NCI-H446 (cell line): Measurements from ENCODE around the gene TSPOAP1.

Experiments used
- DNase-seq, 2 experiments: peaks; one replicate each; lab custom pipeline; 2025; lab: John Stamatoyannopoulos, UW

Gene TSPOAP1

GRCh38 chr17:58302919-58303585 is 25.5 kb downstream of the TSPOAP1 start:
- DNase-seq = no peak

GRCh38 chr17:58302171-58302918 is 26.2 kb downstream of the TSPOAP1 start:
- no peak for DNase-seq

- DNase-seq = no peak
Measured at GRCh38 chr17:58301504-58302150, 27.0 kb downstream of the TSPOAP1 start.

- no peak for DNase-seq
Measured at GRCh38 chr17:58300336-58300735, 28.3 kb downstream of the TSPOAP1 start.

- no peak for DNase-seq
Measured at GRCh38 chr17:58294034-58294433, 34.6 kb downstream of the TSPOAP1 start.

- DNase-seq = no peak
Measured at GRCh38 chr17:58291246-58291645, 37.3 kb downstream of the TSPOAP1 start.

- DNase-seq = no peak
Measured at GRCh38 chr17:58289869-58290268, 38.7 kb downstream of the TSPOAP1 start.

GRCh38 chr17:58285422-58285810 is 43.2 kb downstream of the TSPOAP1 start:
- no peak for DNase-seq

- no peak for DNase-seq
Measured at GRCh38 chr17:58284613-58285421, 43.8 kb downstream of the TSPOAP1 start.

GRCh38 chr17:58283674-58284612 is 44.7 kb downstream of the TSPOAP1 start:
- DNase-seq = no peak

GRCh38 chr17:58282442-58282841 is 46.2 kb downstream of the TSPOAP1 start:
- DNase-seq = no peak

GRCh38 chr17:58281511-58282011 is 47.0 kb downstream of the TSPOAP1 start:
- peak in 1 of 2 experiments; percentile 2 for DNase-seq

- no peak for DNase-seq
Measured at GRCh38 chr17:58280480-58281217, 47.9 kb downstream of the TSPOAP1 start, which contains the start of gene MPO. TSS of gene MPO (minus strand) at chr17:58280935. CDS start at chr17:58280758, 177 bp downstream.

GRCh38 chr17:58279736-58280479 is 48.7 kb downstream of the TSPOAP1 start:
- DNase-seq = no peak

GRCh38 chr17:58279016-58279711 is 49.4 kb downstream of the TSPOAP1 start:
- DNase-seq = no peak

- no peak for DNase-seq
Measured at GRCh38 chr17:58278661-58279015, 50.0 kb downstream of the TSPOAP1 start.

- DNase-seq = no peak
Measured at GRCh38 chr17:58277802-58278595, 50.6 kb downstream of the TSPOAP1 start.
